ENCODE measurements around the gene SLC39A9. TPM values are rescaled to one million over a fixed set of nuclear protein-coding genes. Genes with fewer than 3 reads are reported as not detected.

Gene SLC39A9
- polyA plus RNA-seq, 1 donor from 2014 or later = 88.5 TPM

Other genes with a start within 250 kb of the SLC39A9 start
- 33.5 and 34.6 TPM in 2 replicates for gene DCAF5, start 245.6 kb upstream of the SLC39A9 start, polyA plus RNA-seq
- gene EXD2, start 207.2 kb upstream of the SLC39A9 start, polyA plus RNA-seq = 43.3 and 49.9 TPM in 2 replicates
- gene GALNT16, start 138.5 kb upstream of the SLC39A9 start, polyA plus RNA-seq = 23.8 and 25.2 TPM in 2 replicates
- gene ERH, start 393 bp upstream of the SLC39A9 start, polyA plus RNA-seq = 423 and 480 TPM in 2 replicates
- 0.52 TPM in 1 of 2 replicates, not detected in the other for gene PLEKHD1, start 86.0 kb downstream of the SLC39A9 start, polyA plus RNA-seq
- gene CCDC177, start 176.2 kb downstream of the SLC39A9 start, polyA plus RNA-seq = 3.2 and 4.3 TPM in 2 replicates
- 5.1 and 5.2 TPM in 2 replicates for gene SUSD6, start 212.9 kb downstream of the SLC39A9 start, polyA plus RNA-seq